NCI-H2196 treated with DMSO at 0.1 percent for 48 hours (cell line): ENCODE data around the gene ZNF132.
"Not testable (repeated sequence)": the region's sequence is repeated elsewhere in the genome, so short reads cannot be mapped to it uniquely, and the experiment has no call there.

Source experiments
- DNase-seq: peaks from one replicate; lab custom pipeline; 2025; ENCODE audit not compliant: unreplicated experiment; lab: John Stamatoyannopoulos, UW

The ZNF132 gene

GRCh38 chr19:58439576-58440554 lies at the start of gene ZNF132:
Gene ZNF132 (minus strand): TSS chr19:58440153. CDS start chr19:58439821, 332 bp downstream.
- peak; percentile 74 for DNase-seq

DNA sequence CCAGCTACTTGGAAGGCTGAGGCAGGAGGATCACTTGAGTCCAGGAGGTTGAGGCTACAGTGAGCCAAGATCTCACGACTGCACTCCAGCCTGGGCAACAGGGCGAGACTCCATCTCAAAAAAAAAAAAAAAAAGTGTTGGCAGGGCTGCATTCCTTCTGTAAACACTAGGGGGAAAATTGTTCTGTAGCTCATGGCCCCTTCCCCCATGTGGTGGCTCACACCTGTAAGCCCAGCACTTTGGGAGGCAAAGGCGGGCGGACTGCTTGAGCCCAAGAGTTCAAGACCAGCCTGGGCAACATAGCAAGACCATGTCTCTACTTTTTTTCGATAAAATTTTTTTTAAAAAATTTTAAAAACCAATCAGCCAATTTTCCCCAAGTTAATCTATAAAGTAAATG lies 44.4 kb upstream of the ZNF132 start:
- not testable (repeated sequence) for DNase-seq

GRCh38 chr19:58483776-58484175 lies 43.8 kb upstream of the ZNF132 start:
- no peak for DNase-seq

- no peak for DNase-seq
Observed at GRCh38 chr19:58482372-58482771, 42.4 kb upstream of the ZNF132 start.

GRCh38 chr19:58480831-58481230 lies 40.9 kb upstream of the ZNF132 start:
- no peak for DNase-seq

DNA sequence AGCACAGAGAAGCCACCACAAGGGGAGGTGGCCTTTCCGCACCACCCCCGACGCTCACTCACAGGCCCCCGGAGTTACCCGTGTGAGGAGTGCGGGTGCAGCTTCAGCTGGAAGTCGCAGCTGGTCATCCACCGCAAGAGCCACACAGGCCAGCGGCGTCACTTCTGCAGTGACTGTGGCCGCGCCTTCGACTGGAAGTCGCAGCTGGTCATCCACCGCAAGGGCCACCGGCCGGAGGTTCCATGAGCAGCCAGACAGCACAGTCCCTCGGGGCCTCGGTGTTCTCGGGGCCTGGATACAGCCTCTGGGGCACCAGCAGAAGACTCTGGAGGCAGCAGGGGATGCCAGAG lies 40.5 kb upstream of the ZNF132 start:
- DNase-seq, result no peak

DNA sequence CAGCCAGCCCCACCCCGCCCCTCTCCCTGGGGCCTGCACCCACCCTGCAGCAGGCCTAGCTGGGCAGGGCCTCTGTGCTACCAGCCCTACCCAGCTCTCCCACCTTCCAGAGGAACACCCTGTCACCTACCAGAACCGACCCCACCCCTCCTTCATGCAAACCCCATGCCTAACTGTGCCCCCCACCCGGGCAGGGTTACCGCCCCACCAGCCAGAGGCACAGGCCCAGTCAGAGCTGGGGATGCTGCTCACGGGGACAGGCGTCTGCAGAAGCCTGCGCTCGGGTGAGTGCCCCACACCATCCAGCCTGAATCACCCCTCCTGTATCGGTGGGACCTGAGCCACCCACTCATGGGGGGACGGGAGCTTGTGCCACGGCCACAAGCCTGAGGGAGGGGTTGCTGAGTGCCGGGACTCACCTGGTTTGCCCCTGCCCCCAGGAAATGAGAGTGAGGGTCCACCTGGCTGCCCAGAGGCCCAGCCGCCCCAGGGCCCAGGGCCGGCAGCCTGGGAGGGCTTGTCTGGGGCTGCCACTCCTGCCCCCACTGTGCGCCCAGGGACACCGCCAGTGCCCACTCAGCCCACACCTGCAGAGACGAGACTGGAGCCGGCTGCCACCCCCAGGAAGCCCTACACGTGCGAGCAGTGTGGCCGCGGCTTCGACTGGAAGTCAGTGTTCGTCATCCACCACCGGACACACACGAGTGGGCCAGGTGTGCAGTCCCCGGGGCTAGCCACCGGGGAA lies 40.0 kb upstream of the ZNF132 start:
- DNase-seq, result no peak

- no peak for DNase-seq
Observed at GRCh38 chr19:58479303-58479702, 39.4 kb upstream of the ZNF132 start.

DNA sequence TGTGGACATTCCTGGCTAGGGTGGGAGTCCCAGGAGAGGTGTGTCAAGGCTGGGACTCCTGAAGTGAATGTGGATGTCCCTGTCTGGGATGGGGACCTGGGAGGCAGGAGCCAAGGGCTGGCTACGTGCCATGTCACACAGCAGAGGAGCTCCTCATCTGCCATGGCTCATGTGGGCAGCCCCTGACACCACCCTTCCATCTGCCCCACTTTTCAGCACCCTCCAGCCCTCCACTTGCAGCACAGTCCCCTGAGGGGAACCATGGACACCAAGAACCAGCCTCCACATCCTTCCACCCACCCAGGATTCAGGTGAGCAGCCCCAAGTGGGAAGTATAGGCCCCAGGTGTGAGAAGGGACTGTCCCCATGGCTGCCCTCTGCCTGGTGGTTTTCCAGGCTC lies 37.9 kb upstream of the ZNF132 start:
- no peak for DNase-seq

GRCh38 chr19:58477130-58477529 lies 37.2 kb upstream of the ZNF132 start:
- no peak for DNase-seq

DNA sequence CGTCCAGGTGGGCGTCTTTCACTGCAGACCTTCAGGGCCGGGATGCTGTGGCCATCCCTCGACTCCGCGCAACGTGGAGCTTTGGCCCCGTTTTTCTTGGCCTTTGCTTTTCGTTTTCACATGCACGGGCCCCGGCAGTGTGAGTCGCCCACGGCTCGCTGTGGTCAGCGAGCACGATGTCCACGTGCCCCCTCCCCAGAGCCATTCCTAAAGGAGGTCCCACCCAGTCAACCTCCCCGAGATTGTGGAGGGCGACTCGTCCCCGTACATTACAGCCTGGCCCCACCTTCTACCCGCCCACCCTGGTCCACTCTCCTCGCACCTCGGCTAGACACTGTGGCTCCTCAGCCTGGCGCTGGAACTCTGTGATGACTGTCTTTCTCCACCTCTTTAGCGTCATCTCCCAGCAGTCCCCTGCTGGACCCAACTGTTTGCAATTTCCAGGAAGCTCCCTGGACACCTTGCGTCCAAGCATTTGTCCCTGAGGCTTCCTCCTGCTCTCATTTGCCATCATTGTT lies 36.6 kb upstream of the ZNF132 start:
- DNase-seq, result peak; percentile 18

GRCh38 chr19:58475714-58476497 lies 36.0 kb upstream of the ZNF132 start, which contains the start of gene ZNF446:
Gene ZNF446 (plus strand): TSS chr19:58476352. CDS start chr19:58477219, 867 bp downstream.
- peak; percentile 99 for DNase-seq

DNA sequence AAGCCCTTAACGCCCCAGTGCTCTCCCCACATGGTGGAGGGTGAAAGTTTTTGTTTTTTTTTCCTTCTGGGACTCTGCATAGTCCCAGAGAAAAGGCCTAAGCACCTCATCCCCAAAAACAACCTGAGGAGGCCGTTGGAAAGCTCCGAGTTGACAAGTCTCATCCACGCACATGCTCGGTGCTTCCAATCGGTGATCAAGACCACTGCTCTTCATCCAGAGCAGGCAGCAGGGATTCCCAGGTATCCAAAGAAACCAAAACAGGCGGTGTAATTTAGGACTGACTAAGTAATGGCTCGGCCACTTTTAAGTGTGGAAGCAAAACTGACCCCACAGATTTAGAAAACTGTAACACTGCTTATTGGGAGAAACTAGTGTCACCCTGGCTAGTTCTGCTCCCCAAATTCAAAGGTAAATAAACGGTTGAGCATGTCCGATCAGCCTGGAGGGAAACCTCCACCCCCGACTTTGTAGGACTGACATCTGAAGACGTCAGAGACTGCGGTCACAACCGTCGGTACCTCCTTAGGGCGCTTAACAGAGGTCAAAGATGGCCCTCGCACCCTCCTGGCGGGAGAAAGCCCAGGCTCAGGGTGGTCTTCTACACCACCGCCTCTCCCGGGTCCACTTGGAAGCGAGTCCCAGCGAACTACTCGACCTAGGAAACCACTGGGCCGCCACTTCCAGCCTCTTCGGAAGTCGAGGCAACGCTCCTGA lies 35.2 kb upstream of the ZNF132 start:
- no peak for DNase-seq

- DNase-seq, result no peak
Observed at GRCh38 chr19:58474291-58474996, 34.5 kb upstream of the ZNF132 start.

DNA sequence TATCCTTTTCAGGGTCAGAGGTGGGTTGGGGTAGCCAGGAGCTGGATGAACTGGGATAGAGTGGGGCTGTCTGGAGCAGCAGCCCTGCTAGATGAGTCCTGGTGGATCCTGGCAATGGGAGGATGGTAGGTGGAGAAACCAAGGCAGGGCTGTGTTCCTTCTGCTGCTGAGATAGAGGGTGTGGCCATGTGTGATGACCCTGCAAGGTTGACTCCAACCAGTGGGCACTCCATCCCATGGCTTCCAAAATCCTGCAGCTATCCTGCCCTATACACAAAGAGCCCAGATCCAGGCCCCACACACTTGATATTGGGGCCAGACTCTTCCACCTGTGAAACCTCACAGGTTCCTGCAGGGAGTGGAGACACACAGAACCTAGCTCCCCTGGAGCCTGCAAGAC lies 33.8 kb upstream of the ZNF132 start:
- no peak for DNase-seq

DNA sequence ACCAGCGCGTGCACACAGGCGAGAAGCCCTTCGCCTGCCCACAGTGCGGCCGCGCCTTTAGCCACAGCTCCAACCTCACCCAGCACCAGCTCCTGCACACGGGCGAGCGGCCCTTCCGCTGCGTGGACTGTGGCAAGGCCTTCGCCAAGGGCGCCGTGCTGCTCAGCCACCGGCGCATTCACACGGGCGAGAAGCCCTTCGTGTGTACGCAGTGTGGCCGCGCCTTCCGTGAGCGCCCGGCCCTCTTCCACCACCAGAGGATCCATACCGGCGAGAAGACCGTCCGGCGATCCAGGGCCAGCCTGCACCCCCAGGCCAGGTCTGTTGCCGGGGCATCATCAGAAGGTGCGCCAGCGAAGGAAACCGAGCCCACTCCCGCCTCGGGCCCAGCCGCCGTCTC lies 31.8 kb upstream of the ZNF132 start:
- no peak for DNase-seq

DNA sequence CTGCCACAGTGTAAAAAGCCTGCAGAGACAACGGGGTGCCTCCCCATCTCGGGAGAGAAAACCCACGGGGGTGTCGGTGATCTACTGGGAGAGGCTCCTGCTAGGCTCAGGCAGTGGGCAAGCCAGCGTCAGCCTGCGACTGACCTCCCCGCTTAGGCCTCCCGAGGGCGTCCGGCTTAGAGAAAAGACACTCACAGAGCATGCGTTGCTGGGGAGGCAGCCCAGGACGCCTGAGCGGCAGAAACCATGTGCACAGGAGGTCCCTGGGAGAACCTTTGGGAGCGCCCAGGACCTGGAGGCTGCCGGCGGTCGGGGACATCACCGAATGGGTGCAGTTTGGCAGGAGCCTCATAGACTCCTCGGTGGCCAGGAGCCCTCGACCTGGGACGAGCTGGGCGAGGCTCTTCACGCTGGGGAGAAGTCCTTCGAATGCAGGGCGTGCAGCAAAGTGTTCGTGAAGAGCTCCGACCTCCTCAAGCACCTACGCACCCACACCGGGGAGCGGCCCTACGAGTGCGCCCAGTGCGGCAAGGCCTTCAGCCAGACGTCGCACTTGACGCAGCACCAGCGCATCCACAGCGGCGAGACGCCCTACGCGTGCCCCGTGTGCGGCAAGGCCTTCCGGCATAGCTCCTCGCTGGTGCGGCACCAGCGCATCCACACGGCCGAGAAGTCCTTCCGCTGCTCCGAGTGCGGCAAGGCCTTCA lies 31.0 kb upstream of the ZNF132 start:
- DNase-seq, result not testable (repeated sequence)

DNA sequence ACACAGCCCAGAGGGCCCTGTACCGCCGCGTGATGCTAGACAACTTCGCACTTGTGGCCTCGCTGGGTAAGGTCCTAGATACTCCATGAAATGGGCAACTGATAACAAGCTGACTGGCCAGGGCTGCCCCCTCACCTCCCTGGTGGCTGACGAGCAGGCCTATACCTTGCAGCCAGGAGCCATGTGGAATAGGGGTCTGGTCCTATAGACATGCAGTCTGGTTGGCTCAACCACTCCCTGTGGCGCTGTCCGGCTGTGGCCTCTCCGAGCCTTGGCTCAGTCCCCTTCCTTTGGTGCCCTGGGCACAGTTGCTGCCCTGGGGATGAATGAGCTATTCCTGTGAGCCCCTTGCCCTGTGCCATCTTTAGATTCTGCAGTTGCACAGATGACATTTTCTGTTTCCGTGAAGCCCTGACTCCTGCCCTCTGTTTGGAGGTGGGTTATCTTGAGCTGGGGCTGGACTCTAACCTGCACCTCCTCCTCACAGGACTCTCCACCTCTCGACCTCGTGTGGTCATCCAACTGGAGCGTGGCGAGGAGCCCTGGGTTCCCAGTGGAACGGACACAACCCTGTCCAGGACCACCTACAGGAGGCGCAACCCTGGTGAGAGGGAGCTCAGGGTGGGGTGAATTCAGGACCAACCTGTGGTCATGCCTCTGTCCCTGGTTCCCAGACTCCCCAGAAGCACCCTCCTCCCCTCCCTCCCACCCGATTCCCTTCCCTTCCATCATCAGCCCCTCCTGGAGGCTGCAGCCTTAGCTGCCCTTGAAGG lies 29.5 kb upstream of the ZNF132 start:
- DNase-seq, result no peak
